Endothelial cell of umbilical vein (primary cell): Measurements from ENCODE around the gene DLGAP1. TPM values are rescaled to one million over a fixed set of nuclear protein-coding genes. Genes with fewer than 3 reads are reported as not detected.

ENCODE experiments used
- BruUV-seq: library from RNA; stranded (reverse); fragments of 400-500 nt; replicated peaks from 2 replicates; lab custom pipeline; 2021; lab: Mats Ljungman, UMichigan
- CTCF ChIA-PET: fragments of 300-600, 350-600 bp; sonication (Branson Sonifier 250); formaldehyde crosslinking; loops from one replicate; lab custom pipeline; 2021; ENCODE audit warnings: antibody characterized with exemption, inconsistent platforms; lab: Charles Lee
- POLR2A ChIA-PET: fragments of 300-600, 350-600 bp; sonication (Branson Sonifier 250); formaldehyde crosslinking; loops from one replicate; lab custom pipeline; 2021; ENCODE audit warnings: antibody characterized with exemption, inconsistent platforms; lab: Charles Lee
- DNase-seq: peaks from one replicate; pipeline ENCODE4 v3.0.0-alpha.2; 2011; ENCODE audit warnings: low read depth, low spot score
- FAIRE-seq: peaks from 2 replicates; lab custom pipeline; 2011; peaks lifted over from hg19 to GRCh38; lab: Jason Lieb, UNC
- H2AFZ ChIP-seq: 2 replicates; pipeline ENCODE4 v1.6.0; 2012; ENCODE audit warnings: low read depth, low read length, control low read depth, inconsistent platforms
- H3K27ac ChIP-seq: 2 replicates; pipeline ENCODE4 v1.5.1; 2011; ENCODE audit warnings: low read depth, mild to moderate bottlenecking, control low read depth, low read length, moderate library complexity; ENCODE audit not compliant: insufficient read depth
- H3K27me3 ChIP-seq, 2 experiments: 2 replicates each; pipeline versions ENCODE4 v1.6.0 to v1.6.1; 2011; ENCODE audit warnings: low read length in 2 of 2, mixed read lengths in 1 of 2; ENCODE audit not compliant: control insufficient read depth in 2 of 2, insufficient read depth in 2 of 2
- H3K36me3 ChIP-seq, 2 experiments: 2 replicates in 1 of 2; 3 replicates in 1 of 2; pipeline ENCODE4 v1.5.1; 2011; ENCODE audit warnings: low read length in 2 of 2, mild to moderate bottlenecking in 1 of 2, moderate library complexity in 1 of 2; ENCODE audit not compliant: control insufficient read depth in 2 of 2, insufficient read depth in 2 of 2; ENCODE audit errors: extremely low read depth in 1 of 2
- H3K4me1 ChIP-seq: 3 replicates; pipeline ENCODE4 v1.5.1; 2011; ENCODE audit warnings: mild to moderate bottlenecking, low read length; ENCODE audit not compliant: control insufficient read depth, insufficient read depth; ENCODE audit errors: extremely low read depth
- H3K4me2 ChIP-seq: 2 replicates; pipeline ENCODE4 v1.6.1; 2011; ENCODE audit warnings: low read length, control low read depth, mixed read lengths; ENCODE audit not compliant: insufficient read depth
- H3K4me3 ChIP-seq, 3 experiments: fragments of 200-600 bp in 1 of 3; sonication (generic), shearing (Covaris generic) in 1 of 3; replicated peaks in 1 of 3; 2 replicates each; pipeline ENCODE4 v1.5.1; 2011 to 2016; ENCODE audit warnings: control low read depth in 3 of 3, low read length in 3 of 3, mild to moderate bottlenecking in 2 of 3, inconsistent platforms in 1 of 3, low read depth in 1 of 3, moderate library complexity in 1 of 3; ENCODE audit not compliant: insufficient read depth in 1 of 3
- H3K79me2 ChIP-seq: 2 replicates; pipeline ENCODE4 v1.6.0; 2012; ENCODE audit warnings: low read length, inconsistent platforms; ENCODE audit not compliant: control insufficient read depth, insufficient read depth
- H3K9ac ChIP-seq: replicated peaks from 2 replicates; pipeline ENCODE3; 2011; ENCODE audit warnings: low read length, control low read depth; ENCODE audit not compliant: insufficient read depth; ENCODE audit errors: extremely low read depth
- H3K9me1 ChIP-seq: replicated peaks from 3 replicates; pipeline ENCODE4 v1.6.0; 2011; ENCODE audit warnings: mild to moderate bottlenecking, low read length; ENCODE audit not compliant: control insufficient read depth, insufficient read depth; ENCODE audit errors: extremely low read depth
- H3K9me3 ChIP-seq: replicated peaks from 2 replicates; pipeline ENCODE4 v1.5.1; 2012; ENCODE audit warnings: low read length, inconsistent platforms; ENCODE audit not compliant: control insufficient read depth, insufficient read depth
- H4K20me1 ChIP-seq: replicated peaks from 2 replicates; pipeline ENCODE3; 2011; ENCODE audit warnings: mild to moderate bottlenecking, low read length; ENCODE audit not compliant: control insufficient read depth, insufficient read depth; ENCODE audit errors: extremely low read depth
- EZH2 ChIP-seq: IDR thresholded peaks from 2 replicates; pipeline ENCODE4 v1.6.1; 2012; ENCODE audit warnings: borderline replicate concordance, low read depth, mild to moderate bottlenecking, moderate library complexity, low read length, inconsistent platforms; ENCODE audit not compliant: severe bottlenecking
- FOS ChIP-seq: IDR thresholded peaks from 2 replicates; pipeline ENCODE4 v1.6.1; 2011; ENCODE audit warnings: mild to moderate bottlenecking, low read length, moderate library complexity, borderline replicate concordance; ENCODE audit not compliant: insufficient read depth
- GATA2 ChIP-seq: IDR thresholded peaks from 2 replicates; pipeline ENCODE4 v1.7.0; 2011; ENCODE audit warnings: low read depth, mild to moderate bottlenecking, moderate library complexity, mixed read lengths, low read length; ENCODE audit not compliant: insufficient read length, insufficient read depth
- JUN ChIP-seq: IDR thresholded peaks from 2 replicates; pipeline ENCODE4 v1.6.1; 2011; ENCODE audit warnings: borderline replicate concordance, low read depth; ENCODE audit not compliant: insufficient read length, insufficient read depth
- MYC ChIP-seq: IDR thresholded peaks from one replicate; pipeline ENCODE4 v1.6.1; 2011; ENCODE audit warnings: mild to moderate bottlenecking, low read depth, low read length
- POLR2A ChIP-seq: IDR thresholded peaks from 2 replicates; pipeline ENCODE4 v1.6.1; 2012; ENCODE audit warnings: low read depth, mild to moderate bottlenecking, control low read depth, low read length
- POLR2AphosphoS5 ChIP-seq: IDR thresholded peaks from 2 replicates; pipeline ENCODE4 v1.6.1; 2012; ENCODE audit warnings: low read depth, mild to moderate bottlenecking, control low read depth, low read length, moderate library complexity; ENCODE audit not compliant: insufficient read depth
- dilution Hi-C: fragments of 300-500 bp; cut with MboI; formaldehyde crosslinking; loops from one replicate; pipeline ENCODE4 v1.15.0; 2019; ENCODE audit warnings: low sequenced_read_pairs; ENCODE audit not compliant: extremely low pct_ligation_motif_present
- intact Hi-C: fragments of 100-400 bp; cut with micrococcal nuclease; formaldehyde crosslinking; loops from one replicate; pipeline ENCODE4 v1.10.0; 2022
- polyA plus RNA-seq, 4 experiments: library from polyadenylated mRNA; depleted of rRNA in 3 of 4; stranded (reverse) in 3 of 4; unstranded in 1 of 4; fragments of >200 nt; gene quantifications; 2 replicates each; pipeline versions ENCODE4 v1.2.1 to v1.2.3, GENCODE V29; 2011 to 2012; ENCODE audit warnings: missing spikeins in 1 of 4
- total RNA-seq: library from RNA; stranded (reverse); gene quantifications from 2 replicates; pipeline ENCODE4 v1.2.3, GENCODE V29; 2021
- TF ChIP-seq, protein P1 (sequence below): IDR thresholded peaks from 2 replicates; pipeline ENCODE4 v1.6.1; 2011; ENCODE audit not compliant: insufficient read depth, insufficient read length
- TF ChIP-seq, protein P2 (sequence below), 2 donors: IDR thresholded peaks; 1 replicate in 1 of 2; 2 replicates in 1 of 2; pipeline ENCODE4 v1.5.1; 2011; ENCODE audit warnings: low read length in 2 of 2, mild to moderate bottlenecking in 2 of 2, moderate library complexity in 2 of 2, control low read depth in 1 of 2, inconsistent platforms in 1 of 2, low read depth in 1 of 2; ENCODE audit not compliant: insufficient read depth in 1 of 2; ENCODE audit errors: extremely low read depth in 1 of 2

DLGAP1 gene
- total and polyA plus RNA-seq, 2 donors (not counting 3 experiments of a cell fraction or from before 2014, with no cell fraction given): 0.04 TPM; not detected in 1

DNA sequence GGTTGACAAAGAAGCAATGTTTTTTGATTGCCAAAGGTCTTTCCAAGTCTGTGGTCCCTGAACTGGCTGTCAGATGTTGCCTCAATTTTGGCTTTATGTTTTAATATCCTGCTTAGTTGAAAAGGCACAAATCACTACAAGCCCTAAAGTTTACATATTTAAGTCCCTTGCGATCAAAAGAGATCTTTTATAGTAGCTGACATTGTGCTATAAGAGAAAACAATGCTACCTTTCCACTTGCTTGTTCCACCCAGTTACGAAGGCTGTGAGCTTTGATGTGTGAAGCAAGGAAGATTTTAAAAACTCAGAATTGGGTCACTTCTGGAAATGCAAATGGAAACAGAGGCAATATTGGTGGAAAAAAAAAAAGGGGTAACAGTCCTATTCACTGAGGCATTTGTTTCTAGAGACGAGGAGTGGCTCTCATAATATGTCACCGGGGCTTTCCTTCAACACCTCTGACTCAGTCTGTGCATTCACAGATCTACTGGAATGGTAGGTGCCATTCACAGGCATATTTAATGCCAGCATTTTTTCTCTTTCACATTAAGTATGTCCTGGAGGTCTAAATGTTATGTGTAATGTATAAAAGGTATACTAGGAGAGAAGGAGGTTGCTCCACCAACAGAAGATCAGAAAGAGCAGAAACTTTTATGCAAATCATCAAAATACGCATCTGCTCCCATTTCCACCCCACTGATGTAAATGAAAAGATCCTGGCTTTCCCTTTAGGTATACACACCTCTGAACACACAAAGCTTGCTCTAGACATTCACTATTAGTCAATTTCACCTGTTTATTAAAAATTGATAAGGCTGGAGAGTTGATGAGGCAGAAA, 913.3 kb downstream of the DLGAP1 start:
- no peaks in the 10 kb centered on the region for H3K9me1 ChIP-seq
- H4K20me1 ChIP-seq: no peaks in the 10 kb centered on the region
- no peaks in the 10 kb centered on the region for H3K79me2 ChIP-seq
- TF ChIP-seq JUN (no peak), FOS (no peak)
- FAIRE-seq (no peak), DNase-seq (no peak)
- no peaks in the 10 kb centered on the region for H3K9me3 ChIP-seq
- ChIA-PET POLR2A (no interaction called here), CTCF (no interaction called here)
- H3K27me3 ChIP-seq: peaks cover 4 to 11% of the 10 kb centered on the region in 2 experiments
- dilution Hi-C loops (no loop called here), intact Hi-C loops (no loop called here)
- no peak overlapping the region for H3K4me2 ChIP-seq
- H3K4me3 ChIP-seq: no peak overlapping the region
- H3K36me3 ChIP-seq: no peaks in the 10 kb centered on the region
- H3K27ac ChIP-seq: no peak overlapping the region
- no peak overlapping the region for H3K9ac ChIP-seq
- H3K4me1 ChIP-seq: no peaks in the 10 kb centered on the region
- no peak overlapping the region for H2AFZ ChIP-seq
- BruUV-seq: no TSS peak

DNA sequence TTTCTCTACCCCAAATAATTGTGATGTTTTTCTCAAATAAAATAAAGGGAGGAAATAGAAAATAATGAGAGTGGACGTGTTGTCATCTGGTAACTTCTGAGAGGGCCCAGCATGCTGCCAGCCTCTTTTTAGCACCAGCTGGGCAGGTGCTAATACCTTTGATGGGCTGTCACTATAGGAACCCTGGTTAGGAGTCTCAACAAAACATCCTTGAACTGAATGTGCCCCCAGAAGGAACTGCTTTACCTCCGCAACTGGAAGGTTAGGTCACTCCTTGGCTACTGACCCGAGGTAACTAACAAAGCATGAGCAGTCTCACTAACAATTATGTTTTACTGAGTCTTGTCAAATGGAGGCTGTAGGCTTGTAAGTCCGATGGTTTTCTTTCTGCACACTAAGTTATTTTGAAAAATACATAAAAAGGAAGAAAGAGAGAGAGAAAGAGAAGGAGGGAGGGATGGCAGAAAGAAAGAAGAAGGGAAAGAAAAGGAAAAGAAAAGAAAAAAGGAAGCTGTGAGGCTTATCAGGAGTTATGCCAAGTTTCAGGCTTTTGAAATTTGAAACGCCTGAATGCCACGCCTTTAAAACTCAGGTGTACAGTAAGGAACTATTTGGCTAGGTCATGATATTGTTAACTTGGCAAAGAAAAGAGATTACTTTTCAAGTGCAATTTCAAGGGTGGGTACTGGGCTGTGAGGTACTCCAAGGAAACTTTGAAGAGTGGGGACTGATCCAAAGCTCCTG, 914.1 kb downstream of the DLGAP1 start:
- peaks cover 6 to 11% of the 10 kb centered on the region in 2 experiments for H3K27me3 ChIP-seq
- no peaks in the 10 kb centered on the region for H3K79me2 ChIP-seq
- H3K9me3 ChIP-seq: no peaks in the 10 kb centered on the region
- no peak overlapping the region for H3K9ac ChIP-seq
- H3K4me1 ChIP-seq: no peaks in the 10 kb centered on the region
- no peaks in the 10 kb centered on the region for H4K20me1 ChIP-seq
- H3K9me1 ChIP-seq: no peaks in the 10 kb centered on the region
- intact Hi-C loops (no loop called here), dilution Hi-C loops (no loop called here)
- H2AFZ ChIP-seq: no peak overlapping the region
- no TSS peak for BruUV-seq
- ChIA-PET POLR2A (no interaction called here), CTCF (no interaction called here)
- H3K4me2 ChIP-seq: no peak overlapping the region
- FAIRE-seq (no peak), DNase-seq (no peak)
- TF ChIP-seq GATA2 (no peak), FOS (no peak), MYC (no peak), EZH2 (no peak), POLR2AphosphoS5 (no peak), POLR2A (no peak), JUN (no peak)
- TF ChIP-seq, protein P1, sequence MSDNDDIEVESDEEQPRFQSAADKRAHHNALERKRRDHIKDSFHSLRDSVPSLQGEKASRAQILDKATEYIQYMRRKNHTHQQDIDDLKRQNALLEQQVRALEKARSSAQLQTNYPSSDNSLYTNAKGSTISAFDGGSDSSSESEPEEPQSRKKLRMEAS: no peak
- TF ChIP-seq, protein P2, sequence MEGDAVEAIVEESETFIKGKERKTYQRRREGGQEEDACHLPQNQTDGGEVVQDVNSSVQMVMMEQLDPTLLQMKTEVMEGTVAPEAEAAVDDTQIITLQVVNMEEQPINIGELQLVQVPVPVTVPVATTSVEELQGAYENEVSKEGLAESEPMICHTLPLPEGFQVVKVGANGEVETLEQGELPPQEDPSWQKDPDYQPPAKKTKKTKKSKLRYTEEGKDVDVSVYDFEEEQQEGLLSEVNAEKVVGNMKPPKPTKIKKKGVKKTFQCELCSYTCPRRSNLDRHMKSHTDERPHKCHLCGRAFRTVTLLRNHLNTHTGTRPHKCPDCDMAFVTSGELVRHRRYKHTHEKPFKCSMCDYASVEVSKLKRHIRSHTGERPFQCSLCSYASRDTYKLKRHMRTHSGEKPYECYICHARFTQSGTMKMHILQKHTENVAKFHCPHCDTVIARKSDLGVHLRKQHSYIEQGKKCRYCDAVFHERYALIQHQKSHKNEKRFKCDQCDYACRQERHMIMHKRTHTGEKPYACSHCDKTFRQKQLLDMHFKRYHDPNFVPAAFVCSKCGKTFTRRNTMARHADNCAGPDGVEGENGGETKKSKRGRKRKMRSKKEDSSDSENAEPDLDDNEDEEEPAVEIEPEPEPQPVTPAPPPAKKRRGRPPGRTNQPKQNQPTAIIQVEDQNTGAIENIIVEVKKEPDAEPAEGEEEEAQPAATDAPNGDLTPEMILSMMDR (IDR thresholded peaks at IDR 0.05; ENCODE audit: extremely low read depth in 1 of 2, insufficient read depth in 1 of 2, low read depth in 1 of 2, low read length in 2 of 2): no peak
- H3K4me3 ChIP-seq: no peak overlapping the region
- no peak overlapping the region for H3K27ac ChIP-seq
- H3K36me3 ChIP-seq: no peaks in the 10 kb centered on the region
